GDM1 (cell line): Measurements from ENCODE around the gene SLC39A7.
"Not testable (repeated sequence)": the region's sequence is repeated elsewhere in the genome, so short reads cannot be mapped to it uniquely, and the experiment has no call there.

Experiments used
- DNase-seq: peaks from one replicate; lab custom pipeline; 2025; lab: John Stamatoyannopoulos, UW

SLC39A7 gene

DNA sequence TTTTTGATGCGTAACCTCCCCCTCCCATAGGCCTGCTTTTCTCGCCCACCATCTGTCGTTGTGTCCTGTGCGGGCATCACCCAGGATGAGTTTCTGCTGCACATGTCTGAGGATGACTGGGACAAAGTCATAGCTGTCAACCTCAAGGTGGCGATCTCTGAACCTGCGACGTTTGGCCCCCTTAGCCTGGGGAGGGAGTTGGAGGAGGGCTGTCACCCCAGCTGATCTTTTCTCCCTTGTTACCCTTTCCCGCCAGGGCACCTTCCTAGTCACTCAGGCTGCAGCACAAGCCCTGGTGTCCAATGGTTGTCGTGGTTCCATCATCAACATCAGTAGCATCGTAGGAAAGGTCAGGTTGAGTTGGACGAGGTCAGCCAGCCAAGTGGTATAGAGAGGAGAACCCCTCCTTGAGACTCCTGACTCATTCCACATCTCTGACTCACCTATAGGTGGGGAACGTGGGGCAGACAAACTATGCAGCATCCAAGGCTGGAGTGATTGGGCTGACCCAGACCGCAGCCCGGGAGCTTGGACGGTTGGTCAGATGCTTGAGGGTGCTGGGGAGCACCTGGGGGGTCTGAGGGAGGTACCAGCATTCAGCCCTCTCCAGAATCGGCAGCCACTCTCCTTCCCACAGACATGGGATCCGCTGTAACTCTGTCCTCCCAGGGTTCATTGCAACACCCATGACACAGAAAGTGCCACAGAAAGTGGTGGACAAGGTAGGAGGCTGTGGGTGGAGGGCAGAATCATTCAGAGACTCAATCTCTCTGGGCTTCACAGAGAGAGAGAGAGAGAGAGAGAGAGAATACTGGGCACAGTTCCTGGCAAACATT lies 4.7 kb downstream of the SLC39A7 start:
- no peak for DNase-seq

DNA sequence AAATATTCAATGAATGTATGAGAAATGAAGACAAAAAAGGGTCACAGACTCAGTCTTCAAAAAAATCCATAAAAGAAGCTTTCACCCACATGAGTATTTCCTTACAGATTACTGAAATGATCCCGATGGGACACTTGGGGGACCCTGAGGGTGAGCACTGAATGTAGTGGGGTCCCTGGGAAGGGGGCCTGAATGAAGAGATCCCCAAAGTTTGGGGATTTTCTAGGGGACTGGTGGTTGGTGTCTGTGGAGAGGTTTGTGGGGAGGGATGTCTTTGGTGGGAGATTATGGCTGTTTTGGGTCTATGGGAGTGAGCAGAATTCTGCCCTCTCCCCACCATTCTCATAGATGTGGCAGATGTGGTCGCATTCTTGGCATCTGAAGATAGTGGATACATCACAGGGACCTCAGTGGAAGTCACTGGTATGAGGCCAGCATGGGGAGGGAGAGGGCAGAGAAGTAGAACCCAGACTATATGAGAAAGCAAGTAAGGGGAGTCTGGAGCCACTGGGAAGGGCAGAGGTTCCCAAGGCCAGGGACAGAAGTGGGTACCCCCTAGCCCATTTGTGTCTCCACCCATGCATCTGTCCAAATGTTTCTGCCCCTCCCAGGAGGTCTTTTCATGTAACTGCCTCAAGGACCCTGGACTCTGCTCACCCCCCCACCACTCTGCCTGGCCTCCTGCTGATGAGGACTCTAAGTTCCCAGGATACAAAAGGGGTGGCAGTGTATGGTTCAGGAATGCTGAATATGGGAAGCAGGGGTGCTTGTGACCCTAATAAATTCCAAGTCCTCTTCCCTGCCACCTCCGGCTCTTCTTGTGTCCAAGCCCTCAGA lies 5.6 kb downstream of the SLC39A7 start:
- DNase-seq = no peak

DNA sequence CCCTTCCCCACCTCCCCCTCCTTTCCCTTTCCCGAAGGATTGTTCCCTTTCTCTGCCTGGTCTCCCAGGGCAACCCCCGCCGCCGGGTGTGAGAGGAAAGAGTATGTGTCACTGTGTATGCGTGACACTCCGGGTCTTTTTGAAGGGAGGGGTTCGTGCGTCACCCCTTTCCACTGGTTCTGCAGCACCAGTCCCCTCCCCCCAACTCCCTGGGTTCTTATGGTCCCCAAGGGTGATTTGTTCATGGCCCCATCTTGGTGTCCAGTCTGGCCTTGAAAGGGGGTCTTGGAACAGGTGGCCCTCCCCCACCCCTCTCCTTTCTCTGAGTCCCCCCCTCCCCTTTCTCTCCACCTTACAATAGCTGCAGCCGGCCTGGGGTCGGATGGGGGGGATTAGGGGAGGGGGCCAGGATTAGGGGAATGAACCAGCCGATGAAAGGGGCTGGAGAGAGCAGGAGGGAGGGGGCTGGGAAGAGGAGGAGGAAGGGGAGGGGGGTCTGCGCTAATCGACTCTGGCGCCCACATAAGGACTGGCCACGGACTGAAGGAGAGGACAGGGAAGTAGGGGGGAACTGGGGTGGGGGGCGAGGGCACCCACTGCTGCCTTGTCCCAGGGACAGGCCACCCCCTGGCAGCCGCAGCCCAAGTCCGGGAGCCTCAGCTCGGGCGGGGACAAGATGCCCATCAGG lies 6.3 kb downstream of the SLC39A7 start:
- DNase-seq = no peak

DNA sequence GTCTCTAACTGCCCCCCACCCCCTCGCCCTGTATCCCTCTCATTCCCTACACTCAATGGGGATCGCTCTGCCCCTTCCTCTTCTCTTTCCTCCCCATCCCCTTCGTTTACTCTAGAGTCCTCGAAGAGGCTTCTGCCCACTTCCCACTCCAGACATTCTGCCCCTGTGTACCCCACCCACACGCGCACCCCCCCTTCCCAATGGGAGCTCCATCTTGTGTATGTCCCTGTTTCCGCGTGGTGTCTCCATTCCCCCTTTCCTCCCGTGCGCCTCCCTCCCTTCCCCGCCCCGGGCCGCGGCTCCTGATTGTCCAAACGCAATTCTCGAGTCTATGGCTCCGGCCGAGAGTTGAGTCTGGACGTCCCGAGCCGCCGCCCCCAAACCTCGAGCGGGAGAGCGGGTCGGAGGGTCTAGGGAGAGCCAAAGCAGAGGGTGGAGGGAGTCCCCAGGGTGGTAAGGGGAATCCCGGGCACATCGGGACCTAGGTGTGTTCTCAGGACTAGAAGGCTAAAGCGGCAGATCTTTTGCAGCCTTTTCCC lies 7.0 kb downstream of the SLC39A7 start:
- DNase-seq = no peak

DNA sequence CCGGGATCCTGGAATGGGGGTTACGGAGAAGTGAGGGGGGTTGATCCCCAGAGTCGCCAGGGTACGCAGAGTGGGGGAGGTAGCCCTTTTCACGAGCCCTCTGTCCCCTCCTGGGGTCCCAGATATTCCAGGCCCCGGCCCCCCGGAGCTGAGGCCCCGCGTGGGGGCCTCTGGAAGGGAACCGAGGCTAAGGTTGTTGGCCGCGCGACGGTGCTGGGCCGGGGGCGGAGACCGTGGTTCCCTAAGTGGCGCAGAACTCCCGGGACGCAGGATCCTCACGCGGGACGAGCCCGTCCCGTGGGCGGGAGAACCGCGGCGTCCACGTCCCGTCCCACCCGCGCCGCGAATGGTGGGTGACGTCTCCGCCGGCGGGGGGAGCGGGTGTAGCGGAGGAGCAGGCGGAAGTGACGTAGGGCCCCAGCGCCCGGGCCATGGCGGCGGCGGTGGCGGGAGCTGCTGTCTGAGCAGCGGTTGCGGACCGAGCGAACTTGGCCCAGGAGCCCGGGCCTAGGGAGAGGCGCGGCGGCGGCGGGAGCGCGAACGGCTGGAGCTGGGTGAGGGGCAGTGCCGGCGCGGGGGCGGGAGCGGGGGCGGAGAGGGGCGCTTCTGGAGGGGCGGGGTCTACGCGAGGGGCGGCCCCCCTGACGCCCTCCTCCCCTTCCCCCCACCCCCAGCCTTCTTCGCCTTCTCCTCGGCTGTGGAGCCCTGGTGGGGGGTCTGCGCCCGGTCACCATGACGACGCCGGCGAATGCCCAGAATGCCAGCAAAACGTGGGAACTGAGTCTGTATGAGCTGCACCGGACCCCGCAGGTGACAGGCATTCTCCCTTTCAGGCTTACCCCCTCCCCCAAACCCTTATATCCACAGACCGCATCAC lies 7.7 kb downstream of the SLC39A7 start, which contains the start of gene RING1:
TSS of gene RING1 (plus strand) at position 410 of the 877 bp plus-strand sequence. CDS start at position 733, 323 bp downstream.
- DNase-seq = peak; percentile 79

DNA sequence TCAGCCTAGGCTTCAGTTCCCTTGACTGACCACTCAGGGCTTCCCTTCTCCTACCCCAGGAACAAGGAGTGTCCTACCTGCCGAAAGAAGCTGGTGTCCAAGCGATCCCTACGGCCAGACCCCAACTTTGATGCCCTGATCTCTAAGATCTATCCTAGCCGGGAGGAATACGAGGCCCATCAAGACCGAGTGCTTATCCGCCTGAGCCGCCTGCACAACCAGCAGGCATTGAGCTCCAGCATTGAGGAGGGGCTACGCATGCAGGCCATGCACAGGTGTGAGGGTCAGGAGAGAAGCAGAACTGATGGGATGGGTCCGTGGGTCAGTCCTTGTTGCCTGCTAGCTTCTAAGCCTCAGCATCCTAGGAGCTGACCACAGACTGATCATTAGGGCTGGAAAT lies 9.2 kb downstream of the SLC39A7 start:
- DNase-seq = no peak

DNA sequence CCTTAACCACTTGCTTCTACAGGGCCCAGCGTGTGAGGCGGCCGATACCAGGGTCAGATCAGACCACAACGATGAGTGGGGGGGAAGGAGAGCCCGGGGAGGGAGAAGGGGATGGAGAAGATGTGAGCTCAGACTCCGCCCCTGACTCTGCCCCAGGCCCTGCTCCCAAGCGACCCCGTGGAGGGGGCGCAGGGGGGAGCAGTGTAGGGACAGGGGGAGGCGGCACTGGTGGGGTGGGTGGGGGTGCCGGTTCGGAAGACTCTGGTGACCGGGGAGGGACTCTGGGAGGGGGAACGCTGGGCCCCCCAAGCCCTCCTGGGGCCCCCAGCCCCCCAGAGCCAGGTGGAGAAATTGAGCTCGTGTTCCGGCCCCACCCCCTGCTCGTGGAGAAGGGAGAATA lies 10.5 kb downstream of the SLC39A7 start:
- DNase-seq = no peak

DNA sequence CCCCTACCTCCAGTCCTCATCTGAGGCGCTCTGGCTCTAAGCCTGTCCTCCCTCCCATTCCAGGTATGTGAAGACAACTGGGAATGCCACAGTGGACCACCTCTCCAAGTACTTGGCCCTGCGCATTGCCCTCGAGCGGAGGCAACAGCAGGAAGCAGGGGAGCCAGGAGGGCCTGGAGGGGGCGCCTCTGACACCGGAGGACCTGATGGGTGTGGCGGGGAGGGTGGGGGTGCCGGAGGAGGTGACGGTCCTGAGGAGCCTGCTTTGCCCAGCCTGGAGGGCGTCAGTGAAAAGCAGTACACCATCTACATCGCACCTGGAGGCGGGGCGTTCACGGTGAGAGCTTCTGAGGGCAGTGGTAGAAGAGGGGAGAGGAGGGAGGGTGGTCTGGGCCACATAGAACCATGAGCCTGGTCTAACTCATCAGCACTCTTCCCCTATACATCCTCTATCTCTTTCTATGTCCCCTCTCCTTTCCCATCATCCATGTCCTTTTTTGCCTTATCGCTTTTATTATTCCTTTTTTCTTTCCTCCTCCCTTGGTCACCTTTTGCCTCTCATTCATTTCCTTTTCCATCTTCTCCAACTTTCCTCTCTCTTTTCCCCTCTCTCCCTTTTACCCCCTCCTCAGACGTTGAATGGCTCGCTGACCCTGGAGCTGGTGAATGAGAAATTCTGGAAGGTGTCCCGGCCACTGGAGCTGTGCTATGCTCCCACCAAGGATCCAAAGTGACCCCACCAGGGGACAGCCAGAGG lies 11.2 kb downstream of the SLC39A7 start:
- no peak for DNase-seq

DNA sequence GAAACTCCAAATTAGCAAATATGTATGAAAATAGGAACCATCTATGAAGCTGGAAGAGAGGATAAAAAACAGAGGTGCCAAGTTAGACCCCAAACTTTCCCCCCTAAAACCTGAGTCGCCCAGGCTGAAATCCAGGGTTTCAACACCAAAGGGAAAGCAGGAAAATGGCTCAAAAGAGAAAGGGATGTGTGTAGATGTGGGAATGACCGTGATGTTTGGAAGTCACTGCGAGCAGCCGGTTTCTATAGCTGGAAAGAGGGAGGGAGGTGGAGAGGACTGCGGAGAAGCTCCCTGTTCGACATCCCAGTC lies 12.1 kb downstream of the SLC39A7 start:
- DNase-seq = no peak

DNA sequence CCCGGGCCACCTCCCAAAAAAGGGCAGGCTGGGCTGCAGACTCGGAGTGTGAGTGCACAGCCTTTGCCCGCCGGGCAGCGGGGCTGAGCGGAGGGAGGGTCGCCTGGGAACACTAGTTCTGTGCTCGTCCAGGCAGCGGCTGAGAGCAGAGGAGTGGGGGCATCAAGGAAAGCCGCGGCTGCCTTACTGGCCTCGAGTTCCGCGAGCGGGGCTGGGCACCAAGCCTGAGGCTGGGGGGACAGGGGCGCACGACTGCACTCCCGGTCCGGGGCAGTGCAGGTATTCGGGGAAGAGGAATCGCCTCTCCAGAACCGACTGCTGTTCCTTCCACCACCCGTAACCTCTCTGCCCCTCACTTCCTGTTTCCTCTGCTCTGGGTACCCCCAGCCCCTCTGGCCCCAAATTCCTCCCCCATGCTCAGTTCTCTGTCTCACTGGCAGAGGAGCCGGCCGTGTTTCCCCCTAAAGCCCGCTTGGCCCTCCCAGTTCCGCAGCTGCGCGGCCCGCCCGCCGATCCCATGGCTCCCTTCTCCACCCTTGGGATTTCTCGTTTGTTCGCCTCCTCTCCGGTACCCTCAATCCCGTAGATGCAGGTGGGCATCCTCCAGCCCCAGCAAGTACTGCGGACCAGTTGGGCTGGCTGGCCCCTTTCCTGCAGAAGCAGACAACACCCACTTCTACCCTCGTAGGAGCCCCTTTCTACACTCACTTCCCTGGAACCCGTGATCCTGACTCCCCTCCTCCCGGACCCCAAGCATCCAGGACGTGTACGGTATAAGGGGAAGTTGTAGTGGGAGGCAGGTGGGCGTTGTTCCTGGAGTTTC lies 12.7 kb downstream of the SLC39A7 start:
- DNase-seq = no peak

DNA sequence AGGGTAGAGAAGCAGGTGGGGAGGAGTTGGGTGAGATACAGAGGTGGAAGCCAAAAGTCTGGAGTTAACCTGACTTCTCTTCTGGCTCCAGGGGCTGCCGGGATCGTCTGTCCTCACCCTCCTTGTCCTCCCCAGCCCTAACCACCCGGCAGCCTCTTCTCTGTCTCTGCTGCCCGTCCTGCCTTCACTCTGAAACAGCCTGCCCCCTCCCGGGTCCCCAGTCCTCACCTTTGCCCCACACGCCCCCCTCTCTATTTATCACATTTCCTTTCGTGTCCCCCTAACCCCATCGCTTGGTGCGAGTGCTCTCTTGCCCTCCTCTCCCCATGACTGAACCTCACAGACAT lies 13.3 kb downstream of the SLC39A7 start:
- DNase-seq = no peak

DNA sequence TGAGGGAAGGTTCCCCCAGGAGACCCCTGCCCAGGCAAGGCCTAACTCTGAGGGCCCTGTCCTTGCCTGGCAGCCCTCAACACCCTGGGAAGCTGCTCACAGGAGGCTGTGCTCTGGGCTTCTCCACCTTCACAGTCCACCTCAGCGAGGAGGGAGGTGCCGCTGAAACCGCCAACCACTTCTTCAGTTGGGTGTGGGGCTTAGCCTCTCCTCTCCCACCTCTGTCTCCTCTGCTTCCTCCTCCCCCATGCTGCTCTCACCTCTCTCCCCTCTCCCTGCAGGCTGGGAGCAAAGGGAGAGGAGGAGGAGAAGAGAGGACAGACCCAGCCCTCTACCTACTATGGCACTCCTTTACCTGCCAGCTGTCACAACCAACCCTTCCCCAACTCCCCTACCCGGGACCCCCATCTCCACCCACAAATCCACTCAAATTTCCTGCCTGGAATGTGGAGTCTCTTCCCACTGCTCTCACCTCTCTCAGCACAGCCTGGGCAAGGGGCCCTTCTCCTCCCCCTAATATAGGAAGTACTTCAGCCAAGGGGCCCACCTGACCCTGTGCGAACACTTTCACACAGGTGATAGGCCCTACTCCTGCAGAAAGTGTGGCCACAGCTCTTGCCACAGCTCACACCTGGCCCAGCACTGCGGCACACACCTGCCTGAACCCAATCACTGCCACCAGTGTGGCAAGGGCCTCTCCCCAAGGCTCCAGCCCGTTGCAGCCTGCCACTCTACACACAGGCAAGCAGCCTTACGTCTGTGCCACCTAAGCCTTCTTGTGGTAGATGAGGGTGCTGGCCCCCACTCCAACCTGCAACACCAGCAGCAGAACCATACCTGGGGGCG lies 14.8 kb downstream of the SLC39A7 start:
- DNase-seq = no peak

DNA sequence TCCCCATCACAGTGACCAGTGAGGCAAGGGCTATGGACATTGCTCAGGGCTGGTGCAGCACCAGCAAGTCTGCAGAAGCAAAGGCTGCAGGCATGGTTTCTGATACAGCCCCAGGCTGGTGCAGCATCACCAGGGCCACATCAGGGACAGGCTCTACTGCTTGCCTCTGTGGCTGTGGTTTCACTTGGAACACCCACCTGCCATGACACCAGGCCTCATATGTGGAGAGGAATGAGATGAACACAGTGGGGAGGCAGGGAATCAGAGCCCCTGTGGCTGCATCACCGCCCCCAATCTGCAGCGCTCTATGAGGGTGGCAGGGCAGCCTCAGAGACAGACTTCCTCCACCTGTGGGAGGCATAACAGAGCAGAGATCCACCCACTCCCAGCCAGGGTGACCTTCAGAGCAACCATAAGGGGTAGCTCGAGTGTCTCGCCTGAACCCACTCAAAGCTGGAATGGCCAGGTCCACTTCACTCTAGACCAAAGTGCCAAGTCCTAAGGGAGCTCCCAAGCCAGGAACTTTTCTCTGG lies 15.5 kb downstream of the SLC39A7 start:
- DNase-seq = no peak

DNA sequence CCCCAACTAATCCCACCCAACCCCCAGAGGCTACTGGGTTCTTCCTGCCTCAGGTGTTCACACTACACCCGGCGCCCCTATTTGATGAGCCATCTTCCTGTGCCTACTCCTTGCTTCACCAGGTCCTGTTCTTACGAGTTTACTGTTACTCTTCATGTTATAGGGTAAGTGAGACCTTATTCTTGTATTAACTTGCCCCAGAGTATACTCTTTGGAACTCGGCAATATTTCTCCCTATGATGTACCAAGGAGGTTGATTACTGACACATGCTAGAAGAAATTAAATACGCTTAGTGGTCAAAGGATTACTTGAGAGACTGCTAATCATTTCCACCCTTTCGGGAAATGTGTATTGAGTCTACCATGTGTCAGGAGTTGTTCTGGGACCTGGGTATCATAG lies 16.6 kb downstream of the SLC39A7 start:
- no peak for DNase-seq

DNA sequence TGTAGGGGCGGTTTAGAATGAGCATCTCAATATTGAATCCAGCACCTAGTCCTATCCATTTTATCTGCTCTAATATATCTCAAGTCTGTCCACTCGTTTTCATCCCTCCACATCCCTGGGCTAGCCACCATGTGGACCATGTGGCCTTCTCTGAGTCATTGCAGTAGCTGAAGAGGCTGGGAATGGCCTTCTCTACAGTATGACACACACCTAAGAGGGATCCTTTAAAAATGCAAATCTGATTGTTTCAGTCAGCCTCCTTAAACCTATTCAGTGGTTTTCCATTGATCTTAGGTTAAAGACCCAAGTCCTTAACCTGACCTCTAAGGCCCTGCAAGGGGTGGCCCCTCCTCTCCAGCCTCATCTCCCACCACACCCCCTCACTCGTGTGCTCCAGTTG lies 17.0 kb downstream of the SLC39A7 start:
- DNase-seq = no peak

DNA sequence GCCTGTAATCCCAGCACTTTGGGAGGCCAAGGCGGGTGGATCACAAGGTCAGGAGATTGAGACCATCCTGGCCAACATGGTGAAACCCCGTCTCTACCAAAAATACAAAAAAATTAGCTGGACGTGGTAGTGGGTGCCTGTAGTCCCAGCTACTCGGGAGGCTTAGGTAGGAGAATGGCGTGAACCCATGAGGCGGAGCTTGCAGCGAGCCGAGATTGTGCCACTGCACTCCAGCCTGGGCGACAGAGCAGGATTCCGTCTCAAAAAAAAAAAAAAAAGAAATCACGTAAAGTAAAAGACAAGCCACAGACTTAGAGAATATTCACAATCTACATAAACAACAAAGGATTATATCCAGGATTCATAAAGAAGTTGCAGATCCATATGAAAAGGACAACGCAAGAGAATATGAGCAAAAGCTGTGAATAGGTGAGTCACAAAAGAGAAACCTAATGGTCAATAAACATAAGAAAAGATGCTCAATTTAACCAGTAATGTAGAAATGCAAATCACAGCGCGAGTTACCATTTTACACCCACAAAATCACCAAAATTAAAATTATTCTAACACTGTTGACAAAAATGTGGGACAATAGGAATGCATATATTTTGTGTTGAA lies 25.9 kb downstream of the SLC39A7 start:
- DNase-seq = not testable (repeated sequence)

DNA sequence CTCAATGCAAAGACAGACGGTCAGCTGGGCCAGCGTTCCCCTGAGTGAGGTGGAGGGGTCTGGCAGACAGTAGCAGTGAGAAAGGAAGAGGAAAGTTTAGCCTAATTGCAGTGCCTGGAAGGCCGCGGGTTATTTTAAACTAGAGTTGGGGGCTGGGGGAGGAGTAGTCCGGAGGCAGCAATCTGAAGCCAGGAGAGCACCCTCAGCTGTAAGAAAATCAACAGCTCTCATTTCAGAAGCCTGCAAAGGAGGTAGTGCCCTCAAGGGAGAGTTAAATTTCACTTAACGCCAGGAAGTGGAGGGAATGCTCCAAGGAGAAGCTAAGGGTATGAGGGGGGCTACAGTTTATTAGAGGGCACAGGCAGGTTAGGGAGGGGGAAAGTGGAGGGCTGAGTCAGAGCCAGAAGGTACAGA lies 34.6 kb downstream of the SLC39A7 start:
- DNase-seq = no peak

DNA sequence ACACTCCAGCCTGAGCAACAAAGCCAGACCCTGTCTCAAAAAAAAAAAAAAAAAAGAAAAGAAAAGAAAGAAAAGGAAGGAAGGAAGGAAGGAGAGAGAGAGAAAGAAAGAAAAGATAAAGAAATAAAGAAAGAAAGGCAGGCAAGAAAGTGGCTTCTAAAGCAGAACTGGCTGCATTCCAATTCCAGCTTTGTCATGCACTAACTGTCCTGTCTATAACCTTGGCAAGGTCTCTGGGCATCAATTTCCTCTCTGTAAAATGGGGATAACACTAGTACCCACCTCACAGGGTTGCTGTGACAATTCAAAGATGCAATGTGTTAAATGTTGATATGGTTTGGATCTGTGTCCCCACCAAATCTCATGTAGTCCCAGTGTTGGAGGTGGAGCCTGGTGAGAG lies 35.7 kb downstream of the SLC39A7 start:
- DNase-seq = no peak
